HL-60/S4 treated with retinoic acid at 250 ng/mL for 4 days and 3 days (cell line): ENCODE data around the gene MRAS.

Source experiments
- in situ Hi-C: fragments of 300-500 bp; cut with MboI; formaldehyde crosslinking; loops from 2 replicates; pipeline ENCODE4 v1.7.0; 2022; ENCODE audit warnings: low sequenced_read_pairs

The MRAS gene

DNA sequence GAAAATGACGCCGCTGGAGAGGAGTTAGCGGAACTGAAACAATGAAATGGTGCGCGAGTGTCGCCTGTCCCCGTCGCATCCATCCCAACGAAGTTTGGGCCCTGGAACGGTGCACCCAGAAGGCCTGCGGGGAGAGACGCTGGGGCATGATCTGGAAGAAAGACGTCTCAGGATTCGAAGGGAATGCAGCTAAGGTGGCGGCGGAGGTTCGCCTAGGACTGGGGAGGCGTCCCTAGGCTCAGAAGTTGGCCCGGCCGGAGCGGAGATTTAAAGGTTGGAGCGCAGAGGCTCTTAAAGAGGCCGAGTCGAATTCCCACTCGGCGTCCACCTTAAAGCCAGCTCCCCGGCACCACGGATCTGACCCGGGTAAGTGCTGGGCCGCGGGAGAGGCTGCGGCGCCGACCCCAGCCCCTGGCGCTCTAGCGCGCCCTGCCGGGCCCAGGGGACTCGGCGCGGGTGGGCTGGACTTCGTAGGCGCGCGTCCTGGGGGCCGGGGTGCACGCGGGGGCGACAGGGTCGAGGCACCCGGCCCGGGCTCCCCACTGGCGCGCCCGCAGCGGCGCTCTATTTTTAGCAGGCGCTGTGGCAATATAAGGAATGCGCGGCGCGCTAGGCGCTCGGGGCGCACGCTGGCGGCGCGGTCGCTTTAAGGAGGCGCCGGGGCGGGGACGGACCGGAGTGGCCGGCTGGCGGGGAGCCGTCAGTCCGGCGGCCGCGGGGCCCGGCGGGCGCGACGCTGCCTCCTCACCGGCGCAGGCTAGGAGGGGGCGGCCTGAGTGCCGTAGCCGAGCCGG, at the start of gene MRAS:
TSS of gene MRAS (plus strand) at position 620 of the 794 bp plus-strand sequence. CDS start 24,305 bp downstream, outside the sequence.
- in situ Hi-C loops: no loop called here

DNA sequence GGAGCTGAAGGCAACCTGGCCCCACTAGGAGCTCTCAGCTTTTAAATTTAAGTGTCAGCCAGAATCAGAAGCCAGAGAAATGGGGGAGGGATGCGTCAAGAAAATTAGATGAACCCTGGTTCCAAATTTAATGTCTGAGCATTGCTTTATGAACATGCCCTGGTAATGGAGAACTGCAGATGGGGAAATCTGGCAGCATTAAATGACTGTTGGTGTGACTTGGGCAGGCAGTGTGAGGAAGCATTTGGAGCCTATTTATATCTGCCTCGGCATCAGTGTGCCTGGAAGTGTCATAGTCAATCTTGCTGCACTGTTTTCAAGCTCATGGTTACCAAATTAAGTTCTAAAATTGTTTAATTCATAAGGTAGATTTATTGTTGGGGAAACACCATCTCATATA, 47.7 kb upstream of the MRAS start:
- in situ Hi-C loops: no loop called here

DNA sequence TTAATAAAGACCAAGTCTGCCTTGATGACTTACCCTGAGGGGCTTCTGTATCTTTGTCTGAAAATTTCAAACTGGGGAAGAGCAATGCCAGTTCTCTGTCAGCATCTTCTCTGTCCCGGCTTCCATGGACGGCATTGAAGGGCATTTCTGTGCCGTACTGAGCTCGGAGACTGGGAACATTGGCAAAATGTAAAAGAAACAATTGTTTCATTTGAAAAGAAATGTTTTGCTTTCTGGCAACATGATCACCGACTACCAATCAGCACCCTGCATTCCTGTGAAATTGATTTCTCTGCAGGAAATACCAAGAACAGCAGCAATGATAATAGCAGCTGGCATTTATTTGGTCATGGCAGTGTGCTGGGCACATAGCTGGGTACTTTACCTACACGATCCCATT, 44.9 kb upstream of the MRAS start:
- in situ Hi-C loops: no loop called here

DNA sequence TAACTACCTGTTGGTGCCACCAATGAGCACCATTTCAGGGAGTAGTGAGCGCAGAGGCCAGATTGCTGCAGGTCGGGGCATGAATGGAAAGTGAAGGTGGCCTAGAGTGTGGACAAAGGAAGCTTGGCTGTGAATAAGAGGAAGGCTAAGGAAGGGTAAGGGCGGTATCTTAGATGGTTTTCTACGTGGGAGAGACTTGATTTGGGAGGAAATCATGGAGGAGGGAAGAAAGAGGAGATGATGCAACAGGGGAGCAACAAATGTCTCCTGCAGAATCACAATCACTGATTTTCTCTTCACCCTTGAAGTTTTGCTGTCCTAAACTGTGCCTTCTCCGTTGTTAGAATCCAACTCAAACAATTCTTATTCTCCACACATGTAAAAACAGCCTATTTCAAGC, 40.5 kb upstream of the MRAS start:
- in situ Hi-C loops: no loop called here

DNA sequence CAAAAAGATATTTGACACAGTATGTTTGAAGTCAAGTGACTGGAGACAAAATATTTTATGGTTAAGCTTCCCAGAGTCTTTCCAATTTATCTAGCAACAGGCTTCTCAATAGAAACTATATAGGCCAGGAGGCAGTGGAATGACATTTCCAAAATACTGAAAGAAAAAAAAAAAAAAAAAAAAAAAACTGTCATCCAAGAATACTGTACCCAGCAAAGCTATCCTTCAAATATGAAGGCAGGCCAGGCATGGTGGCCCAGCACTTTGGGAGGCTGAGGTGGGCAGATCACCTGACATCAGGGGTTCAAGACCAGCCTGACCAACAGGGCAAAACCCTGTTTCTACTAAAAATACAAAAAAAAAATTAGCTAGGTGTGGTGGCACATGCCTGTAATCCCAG, 39.6 kb upstream of the MRAS start:
- in situ Hi-C loops: no loop called here

DNA sequence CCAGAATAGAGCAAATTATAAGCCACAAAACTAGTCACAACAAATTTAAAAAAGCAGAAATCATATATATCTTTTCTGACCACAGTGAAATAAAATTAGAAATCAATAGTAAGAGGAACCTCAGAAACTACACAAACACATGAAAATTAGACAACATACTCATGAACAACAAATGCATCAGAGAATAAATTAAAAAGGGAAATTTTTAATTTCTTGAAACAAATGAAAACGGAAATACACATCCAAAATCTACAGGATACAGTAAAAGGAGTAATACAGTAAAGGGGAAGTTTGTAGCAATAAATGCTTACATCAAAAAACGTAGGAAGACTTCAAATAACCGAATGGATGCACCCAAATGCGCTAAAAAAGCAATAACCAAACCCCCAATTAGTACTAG, 37.9 kb upstream of the MRAS start:
- in situ Hi-C loops: no loop called here

DNA sequence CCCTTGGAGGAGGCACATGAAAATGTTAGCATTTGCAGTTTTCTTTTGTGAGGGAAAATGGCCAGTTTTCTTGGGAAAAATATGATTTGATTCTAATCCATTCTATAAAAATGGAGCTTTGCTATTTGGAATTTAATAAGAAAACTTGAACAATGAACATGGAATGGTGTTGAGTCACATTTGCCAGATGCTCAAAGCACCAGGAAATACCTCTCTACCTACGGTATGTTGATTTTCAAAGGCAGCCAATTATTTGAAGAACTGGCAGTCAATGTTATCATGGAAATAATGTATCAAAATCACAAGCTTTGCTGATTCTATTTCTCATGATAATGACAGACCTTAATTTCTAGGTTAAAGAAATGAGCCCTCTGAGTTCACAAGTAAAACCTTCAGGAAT, 33.6 kb upstream of the MRAS start:
- in situ Hi-C loops: no loop called here

DNA sequence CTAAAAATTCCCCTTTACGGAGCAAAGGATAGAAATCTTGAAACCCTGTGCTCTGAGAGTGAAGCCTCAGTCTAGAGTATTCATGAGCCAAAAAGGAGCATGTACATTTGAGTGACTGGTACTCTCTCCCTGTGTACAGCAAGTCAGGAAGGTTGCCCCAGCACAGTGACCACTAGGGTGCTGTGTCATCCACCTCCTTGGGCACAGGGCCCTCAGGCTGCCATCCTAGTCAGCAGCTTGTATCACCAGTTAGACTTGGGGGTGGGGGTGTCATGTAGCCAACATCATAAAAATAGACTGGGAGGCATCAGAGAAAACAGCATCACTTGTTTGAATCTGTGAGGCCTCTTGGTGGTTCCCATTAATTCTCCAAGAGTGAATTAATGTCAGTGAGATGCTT, 30.7 kb upstream of the MRAS start:
- in situ Hi-C loops: no loop called here

DNA sequence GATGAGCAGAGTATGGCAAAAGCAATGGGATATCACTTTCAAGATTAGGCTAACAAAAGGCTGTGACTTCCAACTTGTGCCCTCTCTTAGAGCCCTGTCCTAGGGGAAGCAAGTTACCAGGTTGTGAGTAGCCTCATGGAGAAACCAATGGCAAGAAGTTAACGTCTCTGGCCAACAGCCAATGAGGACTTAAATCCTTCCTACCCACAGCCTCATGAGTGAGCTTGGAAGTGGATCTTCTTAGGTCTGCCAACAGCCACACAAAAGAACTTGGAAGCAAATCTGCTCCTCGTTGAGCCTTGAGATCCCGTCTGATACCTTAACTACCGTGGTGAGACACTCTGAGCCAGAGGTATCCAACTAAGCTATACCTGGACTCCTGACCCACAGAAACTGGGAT, 24.4 kb upstream of the MRAS start:
- in situ Hi-C loops: no loop called here

DNA sequence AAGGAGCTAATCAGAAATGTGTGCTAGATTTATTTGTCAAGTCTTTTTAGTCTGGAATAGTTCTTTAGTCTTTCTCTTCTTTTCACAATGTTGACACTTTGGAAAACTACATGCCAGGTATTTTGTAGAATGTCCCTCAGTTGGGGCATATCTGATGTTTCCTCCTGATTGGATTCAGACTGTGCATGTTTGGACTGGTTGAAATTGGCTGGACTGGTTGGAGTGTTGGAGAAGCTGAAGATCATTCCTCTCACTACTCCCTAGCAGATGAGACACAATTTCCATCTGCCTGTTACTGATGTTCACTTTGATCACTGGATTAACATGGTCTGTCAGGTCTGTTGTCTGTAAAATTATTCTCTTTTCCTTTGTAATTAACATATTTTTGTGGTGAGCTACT, 22.4 kb upstream of the MRAS start:
- in situ Hi-C loops: no loop called here

DNA sequence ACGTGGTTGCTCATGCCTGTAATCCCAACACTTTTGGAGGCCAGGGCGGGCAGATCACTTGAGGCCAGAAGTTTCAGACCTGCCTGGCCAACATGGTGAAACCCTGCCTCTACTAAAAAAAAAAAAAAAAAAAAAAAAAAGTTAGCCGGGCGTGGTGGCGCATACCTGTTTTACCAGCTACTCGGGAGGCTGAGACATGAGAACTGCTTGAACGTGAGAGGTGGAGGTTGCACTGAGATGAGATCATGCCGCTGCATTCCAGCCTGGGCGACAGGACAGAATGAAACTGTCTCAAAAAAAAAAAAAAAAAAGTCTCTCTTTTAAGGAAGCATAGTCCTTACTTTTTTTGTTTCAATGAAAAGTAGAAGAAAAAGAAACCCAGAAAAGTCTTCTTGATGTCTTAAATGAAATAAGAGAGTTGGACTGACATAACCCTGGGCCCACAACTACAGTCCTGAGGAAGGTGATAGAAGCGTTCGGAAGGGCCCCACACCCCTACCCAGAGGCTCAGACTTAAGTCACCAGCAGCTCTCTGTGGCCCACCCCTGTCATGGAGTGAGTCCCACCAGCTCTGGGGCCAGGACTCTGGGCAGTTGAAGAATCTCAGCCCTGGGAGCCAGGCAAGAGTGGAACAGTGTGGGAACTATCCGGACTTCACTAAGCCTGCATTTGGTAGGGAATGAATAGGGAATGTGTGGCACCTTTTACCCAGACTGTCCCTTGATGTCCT, 21.3 kb upstream of the MRAS start:
- in situ Hi-C loops: no loop called here

DNA sequence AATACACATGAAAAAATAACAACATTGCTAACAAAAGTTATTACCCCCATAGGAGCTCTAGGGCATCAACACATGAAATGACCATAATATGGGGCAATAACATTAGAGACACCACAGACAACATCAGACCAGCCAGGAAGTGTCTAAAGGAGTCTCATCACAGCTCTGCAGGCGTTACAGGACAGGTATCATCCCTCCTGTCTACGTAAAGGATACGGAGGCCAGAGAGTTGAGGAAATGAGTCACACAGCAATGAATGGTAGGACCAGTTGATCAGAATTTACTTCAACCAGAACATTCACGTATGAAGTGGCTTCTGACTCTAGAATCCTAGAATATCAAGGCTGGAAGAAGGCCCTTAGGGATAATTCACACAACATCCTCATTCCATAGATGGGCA, 20.5 kb upstream of the MRAS start:
- in situ Hi-C loops: no loop called here

DNA sequence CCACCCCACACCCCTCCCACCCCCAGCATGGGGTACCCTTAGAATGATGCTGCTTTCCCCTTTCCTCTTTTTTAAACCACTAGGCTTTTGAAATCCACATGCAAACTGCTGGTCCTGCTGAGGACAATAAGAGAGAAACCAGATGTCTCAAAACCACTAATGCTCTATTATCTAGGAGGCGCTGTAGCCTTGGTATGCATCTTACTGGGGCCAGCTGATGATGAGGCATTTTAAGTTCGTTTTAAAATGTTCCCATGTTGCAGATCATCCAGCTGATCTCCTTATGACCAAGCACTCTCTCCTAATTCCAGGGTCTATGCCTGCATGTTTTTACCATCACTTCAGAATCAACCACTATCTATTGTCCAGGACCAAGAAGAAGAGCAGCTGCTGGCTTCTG, 20.0 kb upstream of the MRAS start:
- in situ Hi-C loops: no loop called here

DNA sequence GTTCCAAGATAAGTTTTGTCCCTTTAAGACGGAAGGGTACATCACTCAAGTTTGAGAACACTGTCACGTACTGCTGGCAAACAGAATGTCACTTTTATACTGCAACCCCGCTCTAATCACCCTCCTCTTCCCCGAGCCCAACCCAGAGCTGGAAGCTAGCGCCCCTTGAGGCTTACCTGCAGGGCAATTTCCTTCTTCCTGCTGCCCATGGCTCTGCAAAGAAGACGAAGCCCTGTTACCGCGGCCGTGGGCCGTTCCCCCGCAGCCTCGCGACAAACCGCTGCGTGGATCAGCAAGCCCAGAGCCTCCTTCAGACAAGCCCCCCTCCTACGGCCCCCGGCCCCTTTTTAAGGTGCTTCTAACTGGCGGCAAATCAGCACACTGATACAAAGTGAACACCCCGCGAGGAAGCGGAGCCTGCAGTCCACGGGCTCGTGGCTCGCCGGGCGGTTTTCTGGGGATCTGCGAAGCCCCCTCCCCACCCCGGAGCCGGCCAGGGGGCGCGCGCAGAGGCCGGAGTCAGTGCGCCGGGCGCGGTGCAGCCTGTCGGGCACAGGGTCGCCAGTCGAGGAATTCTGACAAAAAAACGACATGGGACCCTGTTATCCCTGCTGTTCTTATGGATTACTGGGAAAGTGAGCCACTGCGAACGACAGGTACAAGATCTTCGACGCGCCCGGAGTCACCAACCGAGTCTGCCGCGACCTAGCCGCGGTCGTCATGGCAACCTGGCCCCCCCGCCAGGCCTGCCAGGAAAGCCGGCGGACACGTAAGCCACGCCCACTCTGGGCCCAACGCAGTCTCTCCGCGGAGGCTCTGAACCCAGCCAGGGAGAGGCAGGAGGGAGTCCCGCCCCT, 19.0 kb upstream of the MRAS start, which contains the start of gene NME9:
TSS of gene NME9 (minus strand) at position 725 of the 857 bp plus-strand sequence. CDS start at position 209, 516 bp downstream.
- in situ Hi-C loops: no loop called here

DNA sequence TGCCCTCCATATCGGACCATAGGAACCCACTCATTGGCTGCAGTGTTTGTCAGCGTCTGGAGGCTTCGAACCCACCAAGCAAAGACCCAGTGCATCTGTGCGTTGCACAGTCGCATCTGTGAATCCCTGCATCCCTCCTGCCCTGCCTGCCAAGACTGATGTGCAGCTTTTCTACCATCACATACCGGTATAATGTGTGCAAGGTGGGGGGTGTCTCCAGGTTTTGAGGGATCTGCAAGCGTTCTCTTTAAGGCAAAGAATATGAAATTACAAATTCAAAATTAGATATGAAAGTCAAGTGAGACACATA, 18.4 kb upstream of the MRAS start:
- in situ Hi-C loops: no loop called here

DNA sequence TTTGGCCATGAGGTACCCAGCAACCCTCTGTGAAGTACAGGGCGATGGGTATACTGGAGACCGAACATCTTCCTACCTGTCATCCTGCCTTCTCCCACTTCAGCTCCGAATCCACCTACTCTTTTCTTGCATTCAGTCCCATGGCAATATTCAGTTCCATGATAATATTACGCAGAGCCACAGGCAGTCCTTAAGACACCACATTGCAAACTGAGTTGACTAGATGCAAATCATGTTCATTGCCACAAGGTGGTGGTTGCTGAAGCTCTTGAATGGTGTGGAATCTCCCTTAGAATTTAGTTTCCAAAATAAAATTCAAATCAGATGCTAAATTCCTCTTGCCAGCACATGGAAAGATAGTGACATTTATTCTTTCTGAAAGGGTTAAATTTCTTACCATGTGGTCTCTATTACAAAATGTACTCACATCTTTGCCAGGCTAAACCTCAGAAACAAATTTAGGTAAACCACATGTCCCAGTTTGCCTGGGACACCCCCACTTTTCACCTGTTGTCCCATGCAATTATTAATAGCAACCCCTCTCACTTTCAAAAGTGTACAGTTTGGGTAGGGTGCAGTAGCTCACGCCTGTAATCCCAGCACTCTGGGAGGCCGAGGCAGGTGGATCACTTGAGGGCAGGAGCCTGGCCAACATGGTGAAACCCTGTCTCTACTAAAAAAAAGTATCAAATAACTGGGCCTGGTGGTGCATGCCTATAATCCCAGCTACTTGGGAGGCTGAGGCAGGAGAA, 17.1 kb upstream of the MRAS start:
- in situ Hi-C loops: no loop called here

DNA sequence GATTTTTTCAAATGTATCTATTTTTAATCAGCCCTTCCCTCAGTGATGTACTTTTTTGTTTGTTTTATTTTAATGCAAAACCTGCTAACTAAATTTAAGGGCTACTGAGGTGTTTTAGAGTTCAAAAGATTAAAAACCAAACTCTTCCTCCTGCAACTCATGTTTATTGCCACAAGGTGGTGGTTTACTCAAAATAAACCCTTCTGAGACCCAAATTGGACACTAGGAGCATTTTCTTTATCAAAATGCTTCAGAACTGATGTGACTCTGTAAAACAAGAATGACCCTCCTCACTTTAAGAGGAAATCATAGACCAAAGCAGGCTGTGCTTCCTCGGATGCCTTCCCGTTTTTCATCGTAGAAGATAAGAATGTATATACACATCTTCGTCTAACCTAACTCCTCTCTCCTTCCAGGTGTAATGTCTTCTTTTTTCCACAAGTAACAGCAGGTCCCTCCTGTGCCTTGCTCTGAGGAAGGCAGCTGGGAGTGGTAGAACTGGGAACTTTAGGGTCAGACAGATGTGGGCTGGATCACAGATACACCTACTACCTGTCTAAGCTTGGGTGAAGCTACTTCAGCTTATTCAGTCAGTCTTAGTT, 15.8 kb upstream of the MRAS start:
- in situ Hi-C loops: no loop called here

DNA sequence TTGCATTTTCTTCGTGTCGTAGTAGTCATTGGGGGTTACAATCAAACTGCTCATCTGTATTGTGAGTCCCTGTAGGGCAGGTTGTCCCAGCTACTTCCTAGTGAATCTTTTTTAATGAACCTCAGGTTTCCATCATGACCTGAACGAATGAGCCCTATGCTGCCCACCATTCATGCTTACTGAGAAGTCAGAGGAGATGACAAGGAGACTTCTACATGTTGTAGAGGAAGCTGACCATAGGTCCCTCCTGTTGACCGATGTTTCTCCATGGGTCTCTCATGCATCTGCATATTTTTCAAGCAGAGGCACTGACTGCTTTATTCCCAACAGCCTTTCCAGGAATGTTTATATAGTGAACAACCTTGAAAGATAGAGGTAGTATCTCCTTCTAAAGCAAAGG, 13.8 kb upstream of the MRAS start:
- in situ Hi-C loops: no loop called here

DNA sequence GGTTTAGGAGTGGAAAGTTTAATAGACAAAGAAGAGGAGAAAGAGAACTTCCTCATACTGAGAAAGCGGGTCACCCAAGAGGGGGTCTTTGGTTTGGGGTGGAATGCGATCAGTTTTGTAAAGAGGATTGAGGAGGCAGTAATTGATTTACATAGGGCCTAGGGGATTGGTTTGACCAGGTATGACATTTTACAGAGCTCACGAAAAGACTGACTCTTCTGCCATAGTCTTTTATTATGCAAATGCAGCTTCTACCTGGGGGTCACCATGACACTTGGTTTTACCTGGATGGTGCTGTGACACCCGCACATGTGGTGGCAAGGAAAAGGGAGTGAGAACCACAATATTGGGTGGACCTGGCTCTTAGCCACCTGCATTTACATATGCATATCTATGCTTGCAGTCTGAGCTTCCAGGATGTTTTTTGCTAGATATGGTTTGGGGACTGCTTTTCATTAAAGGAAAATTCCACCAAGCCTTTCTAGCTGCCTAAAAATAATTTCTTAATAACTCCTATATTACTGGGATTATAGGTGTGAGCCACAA, 11.9 kb upstream of the MRAS start:
- in situ Hi-C loops: no loop called here

DNA sequence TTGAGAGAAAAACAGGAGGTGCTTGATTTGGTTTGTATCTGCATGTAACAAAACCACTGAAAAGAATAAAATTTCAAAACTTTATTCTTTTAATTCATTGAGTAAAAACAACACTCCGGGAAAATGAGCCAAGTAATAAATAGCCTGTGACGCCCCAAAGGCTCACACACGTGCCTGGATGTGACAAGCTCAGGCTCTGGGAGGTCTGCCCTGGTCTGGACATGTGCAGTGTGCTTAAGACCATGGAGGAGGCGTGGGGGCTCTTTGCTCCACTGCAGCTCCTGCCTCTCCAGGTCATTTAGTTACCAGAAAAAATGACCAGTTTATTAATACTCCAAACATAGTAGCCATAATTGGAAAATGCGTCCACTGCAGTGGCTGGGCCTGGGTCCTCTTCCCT, 10.1 kb upstream of the MRAS start:
- in situ Hi-C loops: no loop called here
